C4-2B (cell line): ENCODE results near the gene TXNDC16.

Experiments used
- H3K27ac ChIP-seq: fragments of 450-650 bp; 2 replicates; pipeline ENCODE4 v1.5.1; 2017
- CTCF ChIP-seq: fragments of 450-650 bp; conservative IDR thresholded peaks from 2 replicates; pipeline ENCODE4 v1.5.1; 2017; ENCODE audit warnings: mild to moderate bottlenecking
- ZFX ChIP-seq: fragments of 450-650 bp; IDR thresholded peaks from 2 replicates; pipeline ENCODE4 v1.6.1; 2017

The TXNDC16 gene

GRCh38 chr14:52467515-52468266, 84.6 kb downstream of the TXNDC16 start:
- TF ChIP-seq CTCF (no peak), ZFX (no peak)
- H3K27ac ChIP-seq, result no peak overlapping the region

GRCh38 chr14:52464175-52464574, 88.1 kb downstream of the TXNDC16 start:
- TF ChIP-seq CTCF (no peak), ZFX (no peak)
- no peak overlapping the region for H3K27ac ChIP-seq

GRCh38 chr14:52463375-52463774, 88.9 kb downstream of the TXNDC16 start:
- TF ChIP-seq ZFX (no peak), CTCF (no peak)
- H3K27ac ChIP-seq, result no peak overlapping the region

GRCh38 chr14:52461721-52462120, 90.6 kb downstream of the TXNDC16 start:
- no peak overlapping the region for H3K27ac ChIP-seq
- TF ChIP-seq CTCF (no peak), ZFX (no peak)

- TF ChIP-seq ZFX (no peak), CTCF (no peak)
- H3K27ac ChIP-seq, result no peak overlapping the region
These were observed 93.6 kb downstream of the TXNDC16 start for GRCh38 chr14:52458721-52459085.

GRCh38 chr14:52457411-52457810, 94.9 kb downstream of the TXNDC16 start:
- no peak overlapping the region for H3K27ac ChIP-seq
- no peak for TF ChIP-seq CTCF
- TF ChIP-seq ZFX, result no peak

- TF ChIP-seq ZFX (no peak), CTCF (no peak)
- H3K27ac ChIP-seq, result no peak overlapping the region
These were observed 96.8 kb downstream of the TXNDC16 start for GRCh38 chr14:52455291-52456088.
